ENCODE results near the gene TDRD10. TPM values are rescaled to one million over a fixed set of nuclear protein-coding genes. Genes with fewer than 3 reads are reported as not detected.

Gene TDRD10
- total RNA-seq, 1 experiment from 2014 or later: 0.31 TPM

DNA sequence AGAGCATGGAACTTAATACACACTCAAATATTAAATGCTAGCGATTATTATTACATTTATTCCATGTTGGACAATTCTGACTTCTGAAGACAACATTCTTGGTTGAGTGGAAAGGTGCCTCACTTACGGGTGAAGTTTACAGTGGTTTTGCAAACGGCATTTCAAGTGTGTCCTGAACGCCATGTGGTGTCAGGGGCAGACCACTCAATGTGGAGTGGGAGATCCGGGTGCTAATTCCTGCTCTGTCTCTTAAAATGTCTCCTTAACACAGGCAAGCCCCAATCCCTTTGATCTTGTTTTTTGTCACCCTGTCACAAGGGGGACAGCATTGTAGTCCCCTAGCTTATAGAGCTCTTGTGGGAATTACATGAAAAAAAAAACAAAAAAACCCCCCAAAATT lies 5.6 kb upstream of the TDRD10 start:
- H3K4ac ChIP-seq (ENCODE audit: low read depth, low read length): no peak overlapping the region
- no peaks in the 10 kb centered on the region; a peak in 1 of 5 replicates for H3K9me3 Mint-ChIP-seq
- H3K27ac ChIP-seq (ENCODE audit: insufficient read length, low read depth, low read length): no peak overlapping the region

More for the DNA sequence above, 5.6 kb upstream of the TDRD10 start:
- Histone ChIP-seq H4K91ac (ENCODE audit: insufficient read length, low read depth, low read length) (no peak overlapping the region), H3K56ac (ENCODE audit: insufficient read length, low read depth, low read length) (no peak overlapping the region), H2BK5ac (ENCODE audit: insufficient read length, low read length) (no peak overlapping the region), H3K23ac (ENCODE audit: insufficient read length, low read depth, low read length) (no peak overlapping the region), H4K20me1 (ENCODE audit: control insufficient read depth, insufficient read depth, insufficient read length) (no peaks in the 10 kb centered on the region), H3K79me2 (ENCODE audit: insufficient read depth, low read length) (no peaks in the 10 kb centered on the region), H3K79me1 (ENCODE audit: insufficient read depth, low read depth, low read length, poor library complexity, severe bottlenecking) (no peaks in the 10 kb centered on the region), H4K8ac (replicated peaks; ENCODE audit: insufficient read length, low read depth, low read length) (no peak overlapping the region), H2BK15ac (ENCODE audit: low read depth, low read length) (no peak overlapping the region), H2BK12ac (ENCODE audit: insufficient read length, low read depth, low read length) (no peak overlapping the region), H3K27me3 (ENCODE audit: insufficient read depth, low read length) (peaks cover 25% of the 10 kb centered on the region), H2BK20ac (ENCODE audit: low read depth, low read length, poor library complexity, severe bottlenecking) (no peak overlapping the region), H3K18ac (ENCODE audit: insufficient read length, low read depth, low read length) (no peak overlapping the region), H4K5ac (ENCODE audit: insufficient read length, low read depth, low read length) (no peak overlapping the region), H2AFZ (ENCODE audit: low read length) (no peak overlapping the region), H3K4me1 (ENCODE audit: insufficient read depth, low read length) (no peaks in the 10 kb centered on the region; the same call in 1 of the 2 replicates), H3K4me2 (ENCODE audit: insufficient read depth, insufficient read length, low read length) (no peak overlapping the region), H3K9ac (ENCODE audit: extremely low read depth, insufficient read length, low read length) (no peak overlapping the region), H3K23me2 (ENCODE audit: insufficient read length, low read depth, low read length, poor library complexity, severe bottlenecking) (peaks cover 1% of the 10 kb centered on the region), H2BK120ac (ENCODE audit: low read depth, low read length, poor library complexity, severe bottlenecking) (no peak overlapping the region), H3T11ph (ENCODE audit: low read length) (no peak overlapping the region), H2AK5ac (ENCODE audit: insufficient read length, low read length) (no peak overlapping the region), H3K9me3 (ENCODE audit: control insufficient read depth, low read depth, low read length) (no peaks in the 10 kb centered on the region), H3K14ac (ENCODE audit: insufficient read depth, low read length) (no peak overlapping the region)
- H3K27ac Mint-ChIP-seq: no peak overlapping the region
- peaks cover 11 to 16% of the 10 kb centered on the region in 2 experiments for H3K4me1 Mint-ChIP-seq
- TF ChIP-seq, protein P1, sequence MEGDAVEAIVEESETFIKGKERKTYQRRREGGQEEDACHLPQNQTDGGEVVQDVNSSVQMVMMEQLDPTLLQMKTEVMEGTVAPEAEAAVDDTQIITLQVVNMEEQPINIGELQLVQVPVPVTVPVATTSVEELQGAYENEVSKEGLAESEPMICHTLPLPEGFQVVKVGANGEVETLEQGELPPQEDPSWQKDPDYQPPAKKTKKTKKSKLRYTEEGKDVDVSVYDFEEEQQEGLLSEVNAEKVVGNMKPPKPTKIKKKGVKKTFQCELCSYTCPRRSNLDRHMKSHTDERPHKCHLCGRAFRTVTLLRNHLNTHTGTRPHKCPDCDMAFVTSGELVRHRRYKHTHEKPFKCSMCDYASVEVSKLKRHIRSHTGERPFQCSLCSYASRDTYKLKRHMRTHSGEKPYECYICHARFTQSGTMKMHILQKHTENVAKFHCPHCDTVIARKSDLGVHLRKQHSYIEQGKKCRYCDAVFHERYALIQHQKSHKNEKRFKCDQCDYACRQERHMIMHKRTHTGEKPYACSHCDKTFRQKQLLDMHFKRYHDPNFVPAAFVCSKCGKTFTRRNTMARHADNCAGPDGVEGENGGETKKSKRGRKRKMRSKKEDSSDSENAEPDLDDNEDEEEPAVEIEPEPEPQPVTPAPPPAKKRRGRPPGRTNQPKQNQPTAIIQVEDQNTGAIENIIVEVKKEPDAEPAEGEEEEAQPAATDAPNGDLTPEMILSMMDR (conservative IDR thresholded peaks at IDR 0.05): no peak
- H3K27me3 Mint-ChIP-seq (ENCODE audit: low read depth): peaks cover 38% of the 10 kb centered on the region
- no CpG with 5 or more reads among the region's 5 CpGs for WGBS (ENCODE audit: extremely low coverage, insufficient read length, low lambda C conversion rate)
- DNase-seq: no peak
- H3K4me3 Mint-ChIP-seq: no peak overlapping the region
- H3K36me3 Mint-ChIP-seq (ENCODE audit: insufficient read depth in 1 of 3, low read depth in 3 of 3): no peaks in the 10 kb centered on the region
